HEK293T (cell line): Measurements from ENCODE around the gene LAMA3.

ENCODE experiments used
- CTCF ChIA-PET: fragments of 350-600 bp; formaldehyde crosslinking; extraction: SDS; loops from one replicate; lab custom pipeline; 2021; ENCODE audit warnings: antibody characterized with exemption, inconsistent platforms; lab: Yijun Ruan, JAX
- POLR2A ChIA-PET: fragments of 350-600 bp; formaldehyde crosslinking; extraction: SDS; loops from one replicate; lab custom pipeline; 2020; ENCODE audit warnings: antibody characterized with exemption, inconsistent platforms; lab: Yijun Ruan, JAX
- DNase-seq: peaks from one replicate; pipeline ENCODE4 v3.0.0; 2012; ENCODE audit warnings: mixed read lengths; ENCODE audit errors: extremely low spot score
- ARNT ChIP-seq: fragments of 450-650 bp; IDR thresholded peaks from 2 replicates; pipeline ENCODE4 v1.6.1; 2017; ENCODE audit warnings: mild to moderate bottlenecking
- BHLHE40 ChIP-seq: fragments of 450-650 bp; IDR thresholded peaks from 2 replicates; pipeline ENCODE4 v1.6.1; 2016; ENCODE audit warnings: mild to moderate bottlenecking, moderate library complexity, borderline replicate concordance
- CTBP1 ChIP-seq: fragments of 450-650 bp; IDR thresholded peaks from 2 replicates; pipeline ENCODE4 v1.6.1; 2016; ENCODE audit warnings: borderline replicate concordance
- ELF4 ChIP-seq: fragments of 450-650 bp; IDR thresholded peaks from 2 replicates; pipeline ENCODE4 v1.6.1; 2017; ENCODE audit warnings: antibody characterized with exemption
- FOXA1 ChIP-seq: fragments of 450-650 bp; IDR thresholded peaks from 2 replicates; pipeline ENCODE4 v1.6.1; 2016; ENCODE audit warnings: mild to moderate bottlenecking
- FOXK2 ChIP-seq: fragments of 450-650 bp; IDR thresholded peaks from 2 replicates; pipeline ENCODE4 v1.6.1; 2016; ENCODE audit warnings: mild to moderate bottlenecking
- FOXM1 ChIP-seq: fragments of 450-650 bp; IDR thresholded peaks from 2 replicates; pipeline ENCODE4 v1.6.1; 2017; ENCODE audit warnings: mild to moderate bottlenecking, borderline replicate concordance
- HDGF ChIP-seq: fragments of 450-650 bp; IDR thresholded peaks from 2 replicates; pipeline ENCODE4 v1.6.1; 2017; ENCODE audit warnings: antibody characterized with exemption, borderline replicate concordance
- L3MBTL2 ChIP-seq: fragments of 450-650 bp; conservative IDR thresholded peaks from 2 replicates; pipeline ENCODE4 v1.6.1; 2016; ENCODE audit warnings: mild to moderate bottlenecking
- LEF1 ChIP-seq: fragments of 450-650 bp; IDR thresholded peaks from 2 replicates; pipeline ENCODE4 v1.6.1; 2017; ENCODE audit warnings: mild to moderate bottlenecking, borderline replicate concordance
- NFRKB ChIP-seq: fragments of 450-650 bp; IDR thresholded peaks from 2 replicates; pipeline ENCODE4 v1.6.1; 2016; ENCODE audit warnings: mild to moderate bottlenecking, moderate library complexity
- SP1 ChIP-seq: fragments of 450-650 bp; IDR thresholded peaks from 2 replicates; pipeline ENCODE4 v1.6.1; 2017
- SUZ12 ChIP-seq: fragments of 450-650 bp; IDR thresholded peaks from 2 replicates; pipeline ENCODE4 v1.6.1; 2016; ENCODE audit warnings: mild to moderate bottlenecking
- TARDBP ChIP-seq: fragments of 450-650 bp; IDR thresholded peaks from 2 replicates; pipeline ENCODE4 v1.6.1; 2016
- ZNF384 ChIP-seq: fragments of 450-650 bp; IDR thresholded peaks from 2 replicates; pipeline ENCODE4 v1.6.1; 2016
- TF ChIP-seq, protein P1 (sequence below): fragments of 450-650 bp; IDR thresholded peaks from 2 replicates; pipeline ENCODE4 v1.6.1; 2016

The LAMA3 gene

DNA sequence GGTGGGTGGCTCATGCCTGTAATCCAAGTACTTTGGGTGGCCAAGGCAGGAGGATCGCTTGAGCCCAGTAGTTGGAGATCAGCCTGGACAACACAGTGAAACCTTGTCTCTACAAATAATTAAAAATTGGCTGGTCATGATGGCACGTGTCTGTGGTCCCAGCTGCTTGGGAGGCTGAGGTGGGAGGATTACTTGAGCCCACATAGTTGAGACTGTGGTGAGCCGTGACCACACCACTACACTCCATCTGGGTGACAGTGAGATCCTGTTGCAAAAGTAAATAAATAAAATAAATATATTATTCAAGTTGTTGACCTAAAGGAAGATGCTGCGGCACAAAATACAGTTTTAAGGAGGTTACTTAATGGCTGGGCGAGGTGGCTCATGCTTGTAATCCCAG lies 72.7 kb downstream of the LAMA3 start:
- TF ChIP-seq ZNF384 (no peak), CTBP1 (no peak), FOXK2 (no peak), HDGF (no peak), SP1 (no peak), L3MBTL2 (no peak), FOXA1 (no peak), SUZ12 (no peak), FOXM1 (no peak), TARDBP (no peak), NFRKB (no peak), LEF1 (no peak), ARNT (no peak)
- TF ChIP-seq, protein P1, sequence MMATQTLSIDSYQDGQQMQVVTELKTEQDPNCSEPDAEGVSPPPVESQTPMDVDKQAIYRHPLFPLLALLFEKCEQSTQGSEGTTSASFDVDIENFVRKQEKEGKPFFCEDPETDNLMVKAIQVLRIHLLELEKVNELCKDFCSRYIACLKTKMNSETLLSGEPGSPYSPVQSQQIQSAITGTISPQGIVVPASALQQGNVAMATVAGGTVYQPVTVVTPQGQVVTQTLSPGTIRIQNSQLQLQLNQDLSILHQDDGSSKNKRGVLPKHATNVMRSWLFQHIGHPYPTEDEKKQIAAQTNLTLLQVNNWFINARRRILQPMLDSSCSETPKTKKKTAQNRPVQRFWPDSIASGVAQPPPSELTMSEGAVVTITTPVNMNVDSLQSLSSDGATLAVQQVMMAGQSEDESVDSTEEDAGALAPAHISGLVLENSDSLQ: no peak
- CTCF ChIA-PET: no interaction called here
- no peak for DNase-seq
- POLR2A ChIA-PET: no interaction called here

DNA sequence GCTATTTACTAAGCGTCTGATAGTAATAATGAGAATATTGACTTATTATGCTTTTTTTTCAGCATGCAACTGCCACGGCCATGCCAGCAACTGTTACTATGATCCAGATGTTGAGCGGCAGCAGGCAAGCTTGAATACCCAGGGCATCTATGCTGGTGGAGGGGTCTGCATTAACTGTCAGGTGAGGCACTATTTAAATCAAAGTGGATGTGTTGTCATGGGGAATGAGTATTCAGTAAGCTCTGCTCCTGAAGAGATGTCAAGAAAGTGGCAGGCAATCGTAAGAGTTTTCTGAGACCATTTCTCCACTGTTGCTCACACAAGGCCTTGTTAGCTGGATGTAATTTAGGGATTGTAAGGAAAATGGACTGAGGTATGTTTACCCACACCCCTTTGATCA lies 74.1 kb downstream of the LAMA3 start:
- TF ChIP-seq NFRKB: no peak
- TF ChIP-seq CTBP1: no peak
- TF ChIP-seq TARDBP: no peak
- no peak for TF ChIP-seq ELF4
- no peak for TF ChIP-seq BHLHE40
- TF ChIP-seq FOXA1: no peak
- TF ChIP-seq HDGF: no peak
- TF ChIP-seq, protein P1: no peak
- no peak for TF ChIP-seq LEF1
- TF ChIP-seq SP1: no peak
- TF ChIP-seq FOXM1: no peak
- TF ChIP-seq ZNF384: no peak
- TF ChIP-seq L3MBTL2: no peak
- TF ChIP-seq FOXK2: no peak
- POLR2A ChIA-PET: no interaction called here
- no peak for DNase-seq
- CTCF ChIA-PET: interaction anchor here (0.6 kb wide), 1 partner anchor 9 kb away, joined by 3 read pairs; no protein-coding TSS in a partner anchor

DNA sequence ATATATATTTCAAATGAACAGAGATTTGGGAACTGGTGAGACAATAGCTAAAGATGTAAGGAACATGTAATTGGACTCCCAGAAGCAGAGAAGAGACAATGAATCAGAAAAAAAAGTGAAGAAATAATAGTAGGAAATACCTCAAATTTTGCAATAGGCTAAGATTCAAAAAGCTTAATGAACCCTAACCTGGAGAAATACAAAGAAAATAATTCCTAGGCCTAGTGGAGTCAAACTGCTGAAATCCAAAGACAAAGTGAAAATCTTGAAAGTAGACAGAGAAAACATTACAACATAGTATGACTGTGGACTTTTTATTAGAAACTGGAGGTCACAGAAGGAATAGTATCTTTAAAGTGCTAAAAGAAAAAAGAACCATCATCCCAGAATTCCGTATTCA lies 76.7 kb downstream of the LAMA3 start:
- POLR2A ChIA-PET: no interaction called here
- DNase-seq: no peak
- TF ChIP-seq ARNT: no peak
- TF ChIP-seq ZNF384: no peak
- no peak for TF ChIP-seq TARDBP
- CTCF ChIA-PET: no interaction called here

DNA sequence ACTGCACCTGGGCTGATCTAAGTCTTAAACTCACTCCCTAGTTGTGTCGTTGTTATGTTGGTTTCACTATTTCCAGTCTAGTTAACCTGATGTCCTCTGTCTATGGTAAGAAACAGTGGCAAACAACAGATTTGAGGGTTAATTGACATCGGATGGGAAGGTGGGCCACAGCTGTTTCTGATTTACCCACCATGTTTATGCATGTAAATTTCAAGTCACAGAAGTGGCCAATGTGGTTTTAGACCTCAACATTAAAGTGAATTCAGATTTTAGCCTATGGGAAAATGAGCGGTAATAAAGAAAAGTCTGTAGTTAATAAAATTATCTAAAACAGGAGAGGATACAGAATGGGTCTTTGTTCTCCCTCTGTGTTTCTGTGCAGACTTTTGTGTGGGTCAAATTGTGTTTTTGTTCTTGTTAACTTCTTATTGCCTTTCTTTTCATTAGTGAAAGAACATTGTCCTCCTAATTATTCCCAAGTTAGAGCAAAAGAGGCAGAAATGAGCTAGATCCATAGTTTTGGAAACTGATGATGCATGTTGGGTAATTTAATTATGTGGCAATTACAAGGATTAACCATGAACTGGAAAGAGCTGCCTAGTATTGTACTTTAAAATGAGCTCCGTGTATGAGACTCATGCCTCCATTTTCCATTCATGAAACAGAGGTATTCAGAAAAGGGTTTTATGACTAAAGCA lies 83.2 kb downstream of the LAMA3 start:
- DNase-seq: no peak
- TF ChIP-seq NFRKB: no peak
- TF ChIP-seq HDGF: no peak
- TF ChIP-seq FOXK2: no peak
- TF ChIP-seq LEF1: no peak
- TF ChIP-seq SP1: no peak
- no peak for TF ChIP-seq ZNF384
- no peak for TF ChIP-seq BHLHE40
- no peak for TF ChIP-seq FOXM1
- no peak for TF ChIP-seq CTBP1
- no peak for TF ChIP-seq ARNT
- TF ChIP-seq TARDBP: no peak
- TF ChIP-seq, protein P1: no peak
- TF ChIP-seq FOXA1: no peak
- TF ChIP-seq L3MBTL2: no peak
- TF ChIP-seq SUZ12: no peak
- TF ChIP-seq ELF4: no peak
- ChIA-PET POLR2A (no interaction called here), CTCF (interaction anchor here (0.6 kb wide), 1 partner anchor 10 kb away, joined by 3 read pairs; no protein-coding TSS in a partner anchor)

DNA sequence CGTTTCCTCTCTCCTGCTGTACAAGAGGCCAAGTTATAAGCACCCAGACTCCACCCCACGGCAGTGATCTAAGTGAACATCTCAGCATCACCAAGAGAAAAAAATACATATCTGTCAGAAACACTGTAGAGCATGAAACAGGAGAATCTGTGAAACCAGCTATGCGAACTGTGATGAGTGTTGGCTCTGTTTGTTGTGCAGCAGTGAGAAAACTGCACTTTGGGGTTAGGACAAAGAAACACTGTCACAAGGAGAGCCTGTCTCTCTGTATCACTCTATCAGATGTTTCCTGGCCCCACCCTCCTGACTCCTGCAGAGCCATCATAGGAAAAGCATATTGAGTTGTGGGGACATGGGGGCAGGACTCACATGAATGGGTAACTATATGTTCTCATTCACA lies 87.1 kb downstream of the LAMA3 start:
- DNase-seq: no peak
- POLR2A ChIA-PET: no interaction called here
- CTCF ChIA-PET: no interaction called here
- TF ChIP-seq FOXM1 (no peak), ARNT (no peak), LEF1 (no peak), BHLHE40 (no peak), ELF4 (no peak), NFRKB (no peak), HDGF (no peak), L3MBTL2 (no peak)

DNA sequence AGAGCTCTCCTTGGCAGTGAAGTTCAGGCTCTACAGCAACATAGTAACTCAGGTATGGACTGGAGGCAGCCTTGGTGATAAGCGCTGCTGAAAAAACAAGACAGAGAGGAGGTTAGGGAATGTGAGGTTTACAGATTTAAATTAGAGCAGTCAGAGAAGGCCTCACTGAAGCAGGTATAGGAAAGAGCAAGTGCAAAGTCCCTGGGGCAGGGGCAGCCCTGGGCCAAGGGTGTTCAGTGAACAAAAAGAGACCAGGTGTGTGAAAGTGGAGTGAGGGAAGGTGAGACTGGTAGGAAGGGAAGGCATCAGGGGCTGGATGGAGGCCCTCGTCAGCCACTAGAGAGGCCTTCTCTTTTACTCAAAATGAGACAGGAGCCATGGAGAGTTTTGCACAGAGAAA lies 89.6 kb downstream of the LAMA3 start:
- no peak for TF ChIP-seq SUZ12
- no peak for TF ChIP-seq TARDBP
- TF ChIP-seq SP1: no peak
- TF ChIP-seq HDGF: no peak
- no peak for TF ChIP-seq NFRKB
- TF ChIP-seq FOXA1: no peak
- TF ChIP-seq L3MBTL2: no peak
- no peak for TF ChIP-seq FOXM1
- TF ChIP-seq ELF4: no peak
- TF ChIP-seq LEF1: no peak
- TF ChIP-seq, protein P1: no peak
- no peak for TF ChIP-seq CTBP1
- no peak for TF ChIP-seq BHLHE40
- TF ChIP-seq ZNF384: no peak
- ChIA-PET POLR2A (interaction anchor here (0.7 kb wide), 1 partner anchor 21 kb away, joined by 3 read pairs; no protein-coding TSS in a partner anchor), CTCF (no interaction called here)
- DNase-seq: no peak
